Stimulated activated CD4-positive, alpha-beta T cell treated with anti-CD3 and anti-CD28 coated beads, TNF-alpha, amount 100 ng/mL, for 48 hours (primary cell): ENCODE measurements around the gene FOXL2NB.

ENCODE experiments used
- DNase-seq, 3 donors: peaks; one replicate each; pipeline ENCODE4 v3.0.0-alpha.2; 2020; ENCODE audit warnings: low read depth in 3 of 3

Gene FOXL2NB

DNA sequence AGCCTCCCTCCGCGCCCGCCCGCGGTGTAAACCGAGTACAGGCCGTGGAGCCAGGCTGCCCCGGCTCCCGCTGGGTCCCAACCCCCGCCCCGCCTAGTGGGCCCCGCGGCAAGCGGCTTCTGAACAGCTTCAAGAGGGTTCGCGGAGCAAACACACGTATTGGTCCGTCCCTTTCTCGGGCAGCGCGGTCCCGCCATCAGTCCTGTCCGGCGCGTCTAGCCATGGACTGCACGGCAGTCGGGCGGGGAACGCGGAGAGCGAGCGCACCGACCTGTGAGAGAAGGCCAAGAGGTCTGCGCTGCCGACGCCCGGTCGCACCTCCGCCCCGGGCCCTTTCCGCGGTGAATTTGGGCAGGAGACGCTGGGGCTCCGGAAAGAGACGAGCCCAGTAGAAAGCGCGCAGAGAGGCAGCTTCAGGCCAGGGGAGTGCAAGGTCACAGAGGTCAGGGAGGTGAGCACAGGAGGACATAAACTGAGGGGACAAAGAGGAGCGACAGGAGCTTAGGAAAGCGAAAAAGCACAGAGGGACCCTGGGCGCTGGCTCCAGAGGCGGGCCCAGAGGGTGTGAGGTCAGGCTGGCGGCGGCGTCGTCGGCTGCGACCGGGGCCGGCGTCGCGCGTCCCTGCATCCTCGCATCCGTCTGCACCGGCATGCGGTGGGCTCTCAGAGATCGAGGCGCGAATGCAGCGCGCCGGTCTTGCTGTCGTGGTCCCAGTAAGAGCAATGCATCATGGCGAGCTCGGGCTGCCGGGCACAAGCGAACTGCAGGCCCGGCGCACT lies 1.9 kb upstream of the FOXL2NB start:
- DNase-seq: no peak

GRCh38 chr3:138945709-138946662 lies 1.0 kb upstream of the FOXL2NB start:
- DNase-seq: no peak

DNA sequence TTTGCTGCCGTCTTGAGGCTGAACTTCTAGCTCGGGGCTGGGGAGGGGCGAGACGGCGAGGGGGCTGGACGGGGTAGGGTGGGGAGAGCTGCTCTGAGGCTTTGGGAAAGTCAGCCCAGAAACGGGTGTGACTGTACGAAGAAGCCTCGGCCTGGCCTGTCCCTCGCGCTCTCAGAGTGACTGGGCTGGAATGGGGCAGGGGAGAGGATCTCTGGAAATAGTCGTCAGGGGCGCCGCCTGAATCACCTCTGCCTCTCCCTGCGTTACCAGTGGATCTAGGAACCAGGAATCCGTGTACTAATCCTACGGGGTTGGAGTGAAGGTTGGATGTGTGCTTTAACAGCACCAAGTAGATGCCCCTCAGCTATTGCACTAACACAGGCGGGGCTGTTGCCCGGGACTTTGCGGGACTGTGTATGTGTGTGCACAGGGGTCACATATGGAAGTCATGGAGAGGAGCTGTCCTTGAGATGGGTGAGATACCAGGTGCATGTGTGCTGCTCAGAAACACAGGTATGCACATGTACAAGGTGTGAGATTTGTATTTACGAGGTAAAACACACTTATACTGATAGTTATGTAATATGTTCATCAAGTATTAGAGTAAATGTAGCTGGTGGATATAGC lies 591 bp downstream of the FOXL2NB start:
- no peak for DNase-seq

GRCh38 chr3:138948371-138949001 lies 1.5 kb downstream of the FOXL2NB start:
- no peak for DNase-seq

- no peak for DNase-seq
These were observed 2.0 kb downstream of the FOXL2NB start for GRCh38 chr3:138949002-138949418.

- no peak for DNase-seq
These were observed 2.5 kb downstream of the FOXL2NB start for GRCh38 chr3:138949445-138950005.

DNA sequence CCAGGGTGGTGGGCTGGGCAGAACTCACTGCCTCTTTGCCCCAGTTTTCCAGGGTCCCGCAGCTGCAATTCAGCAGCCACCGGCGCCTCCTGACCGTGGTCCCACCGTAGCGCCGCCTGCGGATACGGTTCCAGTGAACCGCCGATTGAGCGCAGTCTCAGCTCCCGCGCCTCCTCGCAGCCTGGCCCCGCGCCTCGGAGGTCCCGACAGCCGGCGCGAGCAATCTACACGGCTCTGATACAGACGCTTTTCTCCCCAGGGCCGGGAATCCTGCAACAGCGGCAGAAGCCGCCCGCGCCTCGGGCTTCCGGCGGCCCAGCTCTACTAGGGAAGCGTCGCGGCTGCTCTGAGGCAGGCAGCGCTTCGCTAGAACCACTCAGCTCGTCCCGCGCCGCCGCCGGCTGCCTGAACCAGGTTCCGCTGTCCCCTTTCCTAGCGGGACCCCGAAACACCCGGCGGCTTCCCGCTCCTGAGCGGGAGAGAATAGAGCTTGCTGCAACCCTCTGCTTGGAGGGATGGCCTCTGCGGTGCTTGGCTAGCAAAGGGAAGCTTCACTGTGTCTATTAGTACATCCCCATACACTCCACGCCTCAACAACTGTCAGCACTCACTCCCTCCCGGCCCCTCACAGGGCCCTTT lies 3.1 kb downstream of the FOXL2NB start:
- no peak for DNase-seq

GRCh38 chr3:138950701-138951100 lies 3.7 kb downstream of the FOXL2NB start:
- no peak for DNase-seq

DNA sequence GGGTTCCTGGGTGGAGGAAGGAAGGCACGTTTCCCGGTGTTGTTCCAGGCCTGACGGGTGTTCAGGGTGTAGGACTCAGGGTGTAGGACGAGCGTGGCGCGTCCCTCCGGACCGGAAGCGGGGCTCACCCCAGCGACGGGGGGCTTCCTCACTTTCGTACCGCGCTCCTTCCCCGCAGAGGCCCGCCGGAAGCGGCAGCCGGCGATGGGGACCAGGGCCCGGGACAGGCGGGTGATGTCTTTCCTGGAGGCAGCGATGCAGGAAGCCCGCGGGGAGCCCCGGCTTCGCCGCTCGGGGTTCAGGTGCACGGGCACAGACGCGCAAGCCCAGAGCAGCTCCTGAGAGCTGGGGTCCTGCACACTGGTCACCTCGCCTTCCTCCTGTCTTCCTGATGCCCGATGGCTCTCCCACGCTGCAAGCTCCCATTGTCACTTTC lies 13.4 kb downstream of the FOXL2NB start:
- no peak for DNase-seq

DNA sequence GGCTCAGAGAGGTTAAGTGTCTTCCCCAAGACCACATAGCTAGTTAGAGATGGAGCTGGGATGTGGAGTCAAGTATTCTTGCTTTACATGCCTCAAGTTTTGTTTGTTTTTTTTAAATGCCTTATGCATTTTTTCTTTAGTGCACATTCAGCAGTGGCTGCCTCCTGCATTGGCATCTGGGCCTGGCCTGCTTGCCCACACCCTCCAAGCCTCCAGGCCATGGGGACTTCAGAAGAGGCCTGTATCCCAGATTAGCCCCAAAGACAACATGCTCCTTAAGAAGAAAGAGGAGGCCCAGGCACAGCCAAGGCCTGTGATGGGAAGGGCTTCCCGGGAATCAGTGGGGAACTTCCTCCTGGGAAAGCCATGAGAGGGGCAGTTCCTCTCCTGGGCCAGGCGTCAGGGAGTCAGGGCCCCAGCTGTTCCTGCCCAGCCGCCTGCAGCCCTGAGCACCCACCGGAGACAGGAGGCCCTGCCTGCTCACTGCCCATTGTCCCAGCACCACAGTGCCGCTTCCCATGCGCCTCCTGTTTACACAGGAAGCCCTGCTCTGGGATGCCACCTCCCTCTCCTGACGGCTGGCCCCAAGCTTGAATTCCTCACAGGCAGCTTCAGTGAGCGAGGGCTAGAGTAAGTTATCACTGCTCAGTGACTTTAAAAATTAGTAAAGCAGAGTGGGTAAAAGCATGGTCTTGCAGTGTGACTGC lies 16.0 kb downstream of the FOXL2NB start:
- no peak for DNase-seq

GRCh38 chr3:138964264-138964663 lies 17.2 kb downstream of the FOXL2NB start:
- DNase-seq: no peak

GRCh38 chr3:138964923-138965322 lies 17.9 kb downstream of the FOXL2NB start:
- DNase-seq: no peak

DNA sequence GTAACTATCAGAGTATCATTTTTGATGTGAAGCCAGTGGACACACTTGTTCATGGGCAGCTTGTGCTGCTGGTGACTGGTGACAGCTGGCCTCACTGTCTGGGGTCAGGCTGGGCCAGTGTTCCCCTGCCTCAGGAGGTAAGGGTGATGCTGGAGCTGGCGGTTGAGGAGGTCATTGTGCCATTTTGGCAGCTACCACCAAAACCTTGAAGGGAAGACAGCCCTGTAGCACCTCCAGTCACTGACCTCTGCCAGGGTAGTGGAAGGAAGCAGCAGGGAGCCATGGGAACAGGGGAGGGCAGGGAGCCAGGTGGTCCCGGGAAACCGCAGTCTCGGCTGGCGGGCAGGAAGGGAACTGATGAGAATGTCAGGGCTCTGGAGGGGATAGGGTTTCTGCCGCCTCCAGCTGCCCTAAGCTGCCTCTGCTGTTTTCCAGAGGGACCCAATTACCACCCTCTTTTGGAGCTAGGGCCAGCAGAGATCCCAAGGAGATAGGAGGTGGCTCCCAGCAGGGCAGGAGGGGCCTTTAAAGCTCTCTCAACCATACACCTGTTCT lies 24.8 kb downstream of the FOXL2NB start:
- DNase-seq: no peak

- DNase-seq: no peak
These were observed 25.9 kb downstream of the FOXL2NB start for GRCh38 chr3:138972941-138973340.

DNA sequence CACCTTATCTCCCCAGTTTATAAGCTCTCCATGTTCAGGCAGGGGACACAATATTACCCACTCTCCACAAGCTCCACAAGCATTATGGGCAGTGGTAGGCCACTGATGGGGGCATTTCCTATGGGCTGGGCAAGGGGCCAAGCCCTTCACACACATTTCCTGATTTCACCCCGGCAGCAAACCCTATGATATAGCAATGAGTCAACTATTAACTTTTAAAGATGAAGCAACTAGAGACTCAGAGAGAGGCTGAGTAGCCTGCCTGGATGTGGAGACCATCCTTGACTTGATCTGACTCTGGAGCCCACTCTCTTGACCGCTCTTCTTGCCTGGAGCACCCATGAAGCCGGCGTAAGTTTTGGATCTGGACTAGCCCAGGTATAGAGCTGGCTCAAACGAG lies 27.4 kb downstream of the FOXL2NB start:
- DNase-seq: no peak

DNA sequence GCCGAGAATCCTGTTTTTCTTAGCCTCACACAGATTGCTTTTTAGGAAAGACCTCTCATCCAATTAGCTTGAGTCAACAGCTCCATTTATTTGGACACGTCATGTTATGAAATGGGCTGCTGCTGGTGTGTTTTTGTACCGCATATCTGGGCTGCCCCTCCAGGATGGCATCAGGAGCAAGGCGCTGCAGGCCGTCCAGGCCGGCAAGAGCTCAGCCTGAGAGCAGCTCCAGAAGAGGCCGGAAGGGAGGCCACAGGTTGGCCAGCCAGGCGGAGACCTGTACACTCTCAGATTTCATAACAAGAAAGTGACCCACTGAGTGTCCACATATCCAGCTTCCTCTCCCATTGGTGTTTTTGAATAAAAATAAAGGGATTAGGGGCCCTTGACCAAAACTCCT lies 28.3 kb downstream of the FOXL2NB start:
- no peak for DNase-seq

- no peak for DNase-seq
These were observed 29.0 kb downstream of the FOXL2NB start for GRCh38 chr3:138976047-138976446.

- DNase-seq: no peak
These were observed 37.8 kb downstream of the FOXL2NB start for GRCh38 chr3:138984816-138985215.

DNA sequence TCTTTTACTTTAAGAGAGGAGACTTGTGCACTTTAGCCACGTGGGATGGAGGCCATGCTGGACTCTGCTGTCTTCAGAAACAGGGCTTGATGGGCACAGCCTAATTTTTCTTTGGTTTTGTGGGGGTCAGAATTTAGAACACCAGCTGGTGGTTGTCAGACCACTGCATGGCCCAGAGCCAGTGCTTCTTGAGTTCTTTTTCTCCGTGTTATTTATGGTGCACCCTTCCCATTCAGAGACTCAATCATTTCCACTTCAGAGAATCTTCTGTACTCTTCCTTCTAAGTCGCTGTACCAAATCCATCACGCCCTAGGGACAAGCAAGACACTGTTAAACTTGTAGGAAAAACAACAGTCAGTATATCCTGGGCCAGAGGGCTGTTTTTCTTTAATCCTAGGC lies 38.9 kb downstream of the FOXL2NB start:
- DNase-seq: no peak

DNA sequence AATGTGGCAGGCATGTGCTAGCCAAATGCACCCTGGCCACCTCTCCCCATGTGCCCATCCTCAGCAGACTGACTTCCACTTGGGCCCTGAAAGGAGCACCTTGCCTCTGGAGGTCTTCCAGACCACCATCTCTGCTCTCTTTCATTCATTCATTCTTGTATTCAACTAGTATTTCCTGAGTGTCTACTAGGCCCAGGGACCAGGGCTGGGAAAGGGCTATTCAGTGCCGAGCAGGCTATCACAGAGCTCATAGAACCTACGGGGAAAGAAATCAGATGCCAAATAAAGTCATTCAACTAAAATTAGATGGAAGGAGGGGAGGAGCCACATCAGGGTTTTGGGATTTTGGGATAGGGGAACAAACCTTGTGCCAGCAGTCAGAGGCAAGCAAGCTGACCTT lies 40.2 kb downstream of the FOXL2NB start:
- no peak for DNase-seq
